SK-N-MC (cell line): ENCODE data around the gene STX7.

ENCODE experiments used
- EZH2 ChIP-seq: fragments of 200-600 bp; sonication (generic); IDR thresholded peaks from one replicate; pipeline ENCODE4 v1.6.1; 2017; ENCODE audit warnings: antibody characterized with exemption
- POLR2AphosphoS5 ChIP-seq: IDR thresholded peaks from 2 replicates; pipeline ENCODE4 v1.6.1; 2012; ENCODE audit warnings: mild to moderate bottlenecking, low read depth, low read length, borderline replicate concordance

DNA sequence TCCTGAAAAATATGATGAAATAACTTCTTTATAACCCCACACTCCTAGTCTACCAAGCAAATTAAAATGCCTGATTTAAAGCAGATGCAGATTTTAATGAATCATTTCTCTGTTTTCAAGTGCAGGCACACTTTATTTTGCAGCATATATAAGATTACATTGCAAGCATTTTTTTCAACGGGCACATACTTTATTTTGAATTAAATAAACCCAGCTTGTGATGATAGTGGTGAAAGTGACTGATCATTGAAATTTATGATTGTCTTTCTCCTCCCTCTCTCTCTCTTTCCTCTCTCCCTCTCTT lies 99.5 kb downstream of the STX7 start:
- TF ChIP-seq EZH2 = no peak
- TF ChIP-seq POLR2AphosphoS5 = no peak
